Activated naive CD4-positive, alpha-beta T cell treated with Interleukin-2 at 50 U/mL for 16 hours (primary cell): Measurements from ENCODE around the gene KRT76.

Source experiments
- DNase-seq: peaks from one replicate; pipeline ENCODE4 v3.0.0-alpha.2; 2020

KRT76 gene

GRCh38 chr12:52812749-52813148 is 35.6 kb upstream of the KRT76 start:
- no peak for DNase-seq

- DNase-seq, result no peak
Observed at GRCh38 chr12:52812073-52812400, 34.9 kb upstream of the KRT76 start.

GRCh38 chr12:52811191-52812072 is 34.3 kb upstream of the KRT76 start:
- DNase-seq, result no peak

GRCh38 chr12:52810554-52810953 is 33.4 kb upstream of the KRT76 start:
- no peak for DNase-seq

- no peak for DNase-seq
Observed at GRCh38 chr12:52809166-52809565, 32.0 kb upstream of the KRT76 start.

GRCh38 chr12:52808573-52809160 is 31.5 kb upstream of the KRT76 start:
- no peak for DNase-seq

- DNase-seq, result no peak
Observed at GRCh38 chr12:52807544-52808470, 30.7 kb upstream of the KRT76 start.

- DNase-seq, result no peak
Observed at GRCh38 chr12:52806821-52807543, 29.8 kb upstream of the KRT76 start.

- no peak for DNase-seq
Observed at GRCh38 chr12:52806169-52806811, 29.1 kb upstream of the KRT76 start.

- no peak for DNase-seq
Observed at GRCh38 chr12:52805739-52806138, 28.6 kb upstream of the KRT76 start.

GRCh38 chr12:52805000-52805399 is 27.9 kb upstream of the KRT76 start:
- DNase-seq, result no peak

GRCh38 chr12:52802442-52802841 is 25.3 kb upstream of the KRT76 start:
- DNase-seq, result no peak

GRCh38 chr12:52801773-52802172 is 24.6 kb upstream of the KRT76 start:
- DNase-seq, result no peak

- DNase-seq, result no peak
Observed at GRCh38 chr12:52800259-52800917, 23.2 kb upstream of the KRT76 start.

- DNase-seq, result no peak
Observed at GRCh38 chr12:52799505-52800211, 22.5 kb upstream of the KRT76 start.

GRCh38 chr12:52798671-52799504 is 21.7 kb upstream of the KRT76 start:
- DNase-seq, result no peak

- DNase-seq, result no peak
Observed at GRCh38 chr12:52798003-52798670, 21.0 kb upstream of the KRT76 start.

GRCh38 chr12:52797529-52797894 is 20.4 kb upstream of the KRT76 start:
- DNase-seq, result no peak

- DNase-seq, result no peak
Observed at GRCh38 chr12:52796839-52797528, 19.8 kb upstream of the KRT76 start.
